ENCODE results near the gene CHRM4.

Gene CHRM4

DNA sequence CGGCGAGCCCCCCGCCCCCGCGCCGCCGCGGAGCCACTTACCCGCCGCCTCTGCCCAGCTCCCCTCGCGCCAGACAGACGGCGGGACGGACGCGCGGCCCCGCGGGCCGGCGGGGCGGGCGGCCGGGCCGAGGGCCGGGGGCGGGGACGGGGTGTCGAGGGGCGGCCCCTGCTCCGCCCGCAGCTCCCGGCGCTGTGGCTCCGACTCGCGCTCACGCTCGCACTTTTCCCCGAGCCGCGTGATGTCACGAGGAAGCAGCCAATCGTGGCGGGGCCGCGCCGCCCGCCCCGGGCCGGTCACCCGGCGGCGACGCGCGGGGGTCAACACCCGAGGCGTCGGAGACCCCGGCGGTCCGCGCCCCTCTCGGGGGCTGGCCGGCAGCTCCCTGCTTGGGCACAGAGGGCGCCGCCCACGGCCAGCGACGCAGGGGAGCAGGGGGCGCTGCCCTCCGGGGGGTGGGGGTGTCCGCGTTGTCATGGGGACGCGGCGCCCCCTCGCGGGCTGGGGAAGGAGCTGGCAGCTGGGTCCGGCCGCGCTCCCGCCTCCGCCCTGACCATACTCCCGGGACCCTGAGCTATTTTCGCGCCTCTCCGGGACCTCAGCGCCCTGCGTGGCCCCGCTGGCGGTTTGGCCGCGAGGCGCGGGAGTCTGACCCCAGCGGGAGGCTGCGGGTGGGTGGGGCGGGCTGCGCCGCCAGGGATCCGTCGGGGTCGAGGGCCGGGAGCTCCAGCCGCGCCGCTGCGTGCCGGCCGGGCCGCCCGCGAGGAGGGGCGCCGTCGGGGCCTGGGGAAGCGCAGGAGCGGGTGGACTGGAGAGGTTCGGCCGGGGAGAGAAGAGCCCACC is at the start of gene CHRM4:
CHRM4 (minus strand) TSS at position 199 of the 843 bp plus-strand sequence. CDS start 5,219 bp downstream, outside the sequence.
- peak in 12 of 51 donors; percentile 6 to 61 (median 44) for DNase-seq

DNA sequence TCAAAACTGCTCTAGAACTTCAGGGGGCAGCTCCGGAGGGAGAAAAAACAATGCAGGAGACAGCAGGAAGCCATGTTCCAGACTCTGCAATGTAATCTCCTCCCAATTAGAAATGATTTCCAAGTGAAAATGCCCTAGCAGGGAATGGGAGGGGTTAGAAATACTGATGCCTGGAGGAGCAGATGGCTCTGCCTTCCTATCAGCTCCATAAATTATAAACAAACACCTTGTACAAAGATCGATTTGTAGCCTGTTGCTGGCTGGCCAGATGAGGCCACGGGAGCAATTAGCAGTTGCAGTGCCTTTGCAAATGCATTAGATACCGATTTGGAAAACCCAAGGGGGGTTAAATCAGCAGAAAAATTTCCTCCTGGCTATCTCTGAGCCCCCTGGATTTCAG is 46.6 kb upstream of the CHRM4 start:
- DNase-seq: no peak

DNA sequence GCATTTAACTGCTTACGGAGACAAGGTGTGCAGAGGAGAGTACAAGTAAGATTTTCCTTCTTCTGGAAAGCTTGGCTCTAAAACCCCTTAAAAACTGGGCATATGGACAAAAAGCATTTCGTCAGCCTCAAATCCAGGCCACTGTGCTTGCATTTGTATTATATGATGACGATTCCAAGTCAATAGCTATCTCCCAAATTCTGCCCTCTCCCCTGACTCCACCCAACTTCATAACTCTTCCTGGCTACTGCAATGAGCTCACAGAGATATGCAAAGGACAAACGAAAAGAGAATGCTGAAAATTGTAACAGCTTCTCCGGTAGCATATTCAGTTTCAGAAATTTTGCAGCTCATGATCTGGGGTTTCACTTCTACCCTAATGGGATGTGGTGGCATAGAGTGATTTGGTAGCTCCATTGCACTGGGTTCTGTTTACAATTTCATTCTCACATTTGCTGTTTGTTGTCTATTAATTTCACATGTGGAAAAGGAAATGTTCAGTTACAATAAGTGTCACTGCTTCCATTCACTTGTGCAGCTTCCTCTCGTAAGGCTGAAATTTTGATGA is 45.6 kb upstream of the CHRM4 start:
- no peak for DNase-seq

DNA sequence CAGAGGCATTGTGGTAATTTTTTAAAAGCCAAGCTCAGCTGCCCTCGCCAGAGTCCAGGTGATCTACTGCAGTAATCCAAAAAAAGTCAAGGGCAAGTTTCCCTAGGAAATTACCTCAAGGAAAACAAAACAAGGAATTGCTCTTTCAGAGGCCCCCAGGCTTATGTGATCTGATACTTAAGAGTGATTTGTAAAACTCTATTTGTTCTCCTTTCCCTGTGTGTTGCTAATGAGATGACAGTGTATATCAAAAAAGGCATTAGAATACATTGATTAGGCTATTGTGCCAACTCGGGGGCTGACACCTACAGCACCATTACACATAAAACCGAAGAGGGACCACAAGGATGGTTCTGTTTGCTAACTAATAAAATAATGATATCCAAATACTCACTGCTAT is 44.5 kb upstream of the CHRM4 start:
- no peak for DNase-seq

DNA sequence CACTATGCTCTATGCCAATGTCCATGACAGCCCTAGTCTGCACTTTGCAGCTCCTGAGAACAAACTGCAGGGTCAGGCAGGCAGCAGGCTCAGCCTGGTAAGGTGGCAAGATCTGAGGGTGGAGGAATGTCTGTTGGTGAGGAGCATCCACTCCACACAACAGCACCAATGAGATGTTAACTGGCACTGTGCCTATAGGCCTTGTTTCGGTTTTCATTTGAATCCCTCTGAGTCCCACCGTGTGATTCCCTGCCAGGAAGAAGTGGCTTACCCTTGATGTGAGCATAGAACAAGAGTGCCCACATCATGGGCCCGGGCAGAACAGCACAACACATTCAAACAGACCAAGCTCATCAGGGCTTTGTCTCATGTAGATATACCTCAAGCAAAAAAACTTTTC is 44.1 kb upstream of the CHRM4 start:
- no peak for DNase-seq

DNA sequence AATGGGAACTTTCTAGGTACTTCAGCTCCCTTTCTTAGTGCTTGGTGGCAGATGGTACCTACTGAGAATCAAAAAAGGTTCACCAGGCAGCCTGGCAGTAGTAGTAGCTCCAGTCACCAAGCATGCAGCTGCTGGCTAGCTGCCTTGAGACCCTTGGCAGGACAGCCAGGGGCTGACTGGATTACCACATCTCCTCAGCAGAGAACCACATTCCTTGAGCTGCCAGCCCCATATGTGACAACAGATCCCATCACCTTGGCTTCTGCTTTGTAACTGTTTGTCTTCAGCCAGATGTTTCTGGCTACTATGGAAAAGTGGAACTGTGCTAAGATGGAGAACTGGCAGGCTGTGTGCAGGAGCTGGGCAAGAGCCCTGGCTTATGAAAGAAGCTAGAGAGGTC is 39.6 kb upstream of the CHRM4 start:
- no peak for DNase-seq

DNA sequence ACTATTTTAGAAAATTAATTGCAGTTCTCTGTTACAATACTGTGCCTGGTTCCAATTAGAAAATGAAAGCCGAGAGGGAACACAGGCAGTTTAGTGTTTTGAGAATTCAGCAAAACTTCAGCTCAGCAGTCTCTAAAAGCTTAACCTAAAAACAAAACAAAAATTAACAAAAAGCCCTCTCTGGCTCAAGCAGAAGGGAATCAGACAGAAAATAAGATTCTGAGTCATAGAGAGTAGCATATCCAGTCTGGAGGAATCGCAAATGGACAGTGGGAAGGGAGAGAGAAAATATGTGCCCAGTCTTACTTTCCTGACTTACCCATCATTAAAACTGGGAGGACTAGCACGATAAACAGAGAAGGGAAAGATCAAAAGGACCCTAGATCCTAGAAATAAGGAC is 38.1 kb upstream of the CHRM4 start:
- no peak for DNase-seq

DNA sequence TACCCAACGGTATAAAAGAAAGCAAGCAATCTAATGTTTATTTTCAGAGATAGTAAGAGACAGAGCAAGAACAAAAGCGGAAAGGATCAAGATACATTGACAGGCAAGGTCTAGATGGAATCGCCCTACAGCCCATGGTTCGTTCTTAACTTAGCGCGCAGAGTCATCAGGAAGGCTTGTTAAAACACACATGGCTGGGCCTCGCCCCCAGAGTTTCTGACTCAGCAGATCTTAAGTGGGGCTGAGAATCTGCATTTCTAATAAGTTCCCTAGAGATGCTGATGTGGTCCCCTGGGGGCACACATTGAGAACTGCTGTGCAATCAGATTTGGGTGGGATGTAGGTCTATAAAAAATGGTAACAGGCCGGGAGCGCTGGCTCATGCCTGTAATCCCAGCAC is 35.8 kb upstream of the CHRM4 start:
- DNase-seq: no peak

DNA sequence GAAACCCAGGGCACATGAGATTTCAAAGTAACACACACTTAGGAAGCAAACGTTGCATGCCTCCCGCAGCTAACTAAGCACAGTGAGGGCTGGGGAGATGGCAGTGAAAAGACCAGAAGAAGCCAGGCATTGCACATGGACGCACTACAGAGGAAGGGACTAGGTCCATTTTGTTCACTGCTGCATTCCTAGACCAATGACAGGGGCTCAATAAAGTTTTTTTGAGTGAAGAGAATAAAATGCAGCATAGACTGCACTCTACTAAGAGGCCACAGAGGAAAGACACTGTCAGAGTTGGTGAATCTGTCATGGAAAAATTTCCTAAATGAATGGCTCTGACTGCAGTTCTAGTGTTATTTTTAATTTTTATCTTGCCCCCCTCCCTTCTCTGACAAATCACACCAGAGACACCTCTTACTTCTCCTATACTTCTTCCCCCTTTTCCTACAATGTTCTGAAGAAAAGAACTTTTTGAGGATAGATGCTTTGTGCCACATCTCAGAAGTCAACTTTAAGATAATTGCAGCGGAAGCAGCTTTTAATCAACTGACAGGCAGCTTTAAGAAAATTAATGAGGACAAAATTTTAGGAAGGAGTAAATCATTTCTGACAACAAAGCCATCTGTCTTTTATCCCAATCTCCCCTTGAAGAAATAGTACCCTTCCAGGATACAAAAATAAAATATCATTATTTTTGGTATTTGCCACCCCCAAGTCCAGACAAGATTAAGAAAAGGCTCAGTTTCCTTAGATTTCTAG is 34.8 kb upstream of the CHRM4 start:
- no peak for DNase-seq

DNA sequence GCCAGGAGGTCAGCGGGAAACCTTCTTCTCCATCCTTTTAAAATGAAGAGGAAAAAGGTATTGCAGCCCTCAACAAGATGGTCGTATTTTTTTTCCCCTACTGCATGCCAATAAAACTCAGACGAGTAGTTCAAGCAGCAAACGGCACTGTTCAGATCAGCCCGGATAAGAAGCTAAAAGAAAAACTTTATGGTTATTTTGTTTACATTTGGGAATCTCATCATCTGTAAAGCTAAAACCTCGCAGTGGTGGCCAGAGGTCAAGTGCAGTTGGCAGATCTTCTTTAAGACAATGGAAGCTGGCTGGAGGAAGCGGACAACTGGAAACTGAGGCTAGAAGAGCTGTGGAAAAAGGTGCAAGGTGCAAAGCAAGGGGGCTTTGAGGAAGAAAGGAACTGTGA is 31.0 kb upstream of the CHRM4 start:
- no peak for DNase-seq

DNA sequence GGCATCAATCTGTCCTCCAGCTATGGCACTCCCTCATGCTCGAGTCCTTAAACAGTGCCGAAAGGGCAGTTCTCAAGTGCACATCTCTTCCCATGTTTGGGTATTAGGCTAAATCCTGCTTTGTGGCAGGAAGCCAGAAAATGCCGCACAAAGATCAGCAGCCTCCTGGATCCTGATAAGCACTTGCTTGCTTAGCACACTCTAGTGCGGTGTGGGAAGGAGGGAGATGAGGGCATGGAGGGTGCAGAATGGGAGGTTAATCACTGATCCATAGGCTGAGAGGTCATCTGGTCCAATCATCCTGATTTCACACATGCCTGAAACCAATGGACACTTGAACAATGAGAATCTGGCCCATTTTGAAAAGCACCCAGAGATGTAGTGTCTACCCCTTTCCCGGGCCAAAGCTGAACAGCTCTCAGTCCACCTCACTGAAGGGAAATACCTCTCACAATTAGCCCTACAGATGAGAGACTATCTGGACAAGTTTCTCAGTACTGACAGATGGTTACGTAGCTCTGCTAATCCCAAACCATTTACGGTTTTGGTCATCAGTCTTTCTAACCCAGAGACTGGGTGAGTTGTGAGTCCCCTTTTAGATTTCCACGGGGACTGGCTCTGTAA is 29.8 kb upstream of the CHRM4 start:
- DNase-seq: no peak

DNA sequence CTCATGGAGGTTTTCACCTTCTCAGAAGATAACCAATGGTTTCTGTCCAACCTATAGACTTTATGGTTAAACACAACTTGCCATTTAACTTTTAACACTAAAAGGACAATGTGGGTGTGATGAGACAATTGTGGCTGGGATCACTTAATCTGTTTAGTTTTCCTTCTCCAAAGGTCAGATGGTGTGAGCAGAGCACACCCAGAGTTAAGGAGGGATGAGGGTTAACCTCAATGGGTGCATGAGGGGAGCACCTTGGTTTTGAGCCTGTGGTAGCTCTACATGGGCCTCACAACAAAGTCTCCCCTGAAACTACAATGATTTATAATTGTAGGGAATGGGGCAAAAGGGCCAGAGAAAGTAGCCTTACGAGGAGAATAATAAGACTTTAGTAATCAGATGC is 28.9 kb upstream of the CHRM4 start:
- no peak for DNase-seq

DNA sequence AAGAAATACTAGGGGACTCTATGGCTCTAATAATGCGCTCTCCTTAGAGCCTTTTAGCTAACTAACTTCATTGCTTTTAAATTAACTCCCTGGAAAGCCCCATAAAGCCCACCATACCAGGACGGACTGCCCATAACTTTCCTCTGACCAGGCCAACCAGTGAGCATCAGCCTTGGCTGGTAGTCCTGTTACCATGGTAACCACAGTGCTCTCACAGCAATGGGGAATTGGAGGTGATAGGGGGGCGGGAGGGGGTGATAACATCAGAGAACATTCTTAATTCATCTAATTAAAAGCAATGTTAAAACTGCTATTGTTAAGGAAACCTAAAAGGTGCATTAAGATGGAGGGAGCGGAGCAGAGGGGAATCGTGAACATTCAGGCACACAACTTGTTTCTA is 27.2 kb upstream of the CHRM4 start:
- DNase-seq: peak in 1 of 51 donors; percentile 18

DNA sequence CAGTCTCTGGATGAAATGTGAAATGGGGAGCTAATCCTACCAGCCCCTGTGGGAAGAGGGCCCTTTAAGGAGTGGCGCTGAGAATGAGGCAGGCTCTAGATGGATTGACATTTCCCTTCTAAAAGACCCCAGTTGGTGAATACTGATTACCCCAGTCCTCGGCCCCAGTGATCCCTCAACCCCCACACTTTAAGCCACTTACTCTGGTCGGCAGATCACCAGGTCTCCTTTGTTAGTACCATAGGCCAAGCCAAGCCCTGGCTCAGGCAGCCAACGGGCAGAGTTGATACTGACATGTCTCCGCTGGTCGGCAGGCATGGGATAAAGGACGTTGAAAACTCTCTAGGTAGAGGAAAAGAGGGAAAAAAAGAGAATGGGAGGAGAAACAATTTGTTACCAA is 26.1 kb upstream of the CHRM4 start:
- DNase-seq: no peak

DNA sequence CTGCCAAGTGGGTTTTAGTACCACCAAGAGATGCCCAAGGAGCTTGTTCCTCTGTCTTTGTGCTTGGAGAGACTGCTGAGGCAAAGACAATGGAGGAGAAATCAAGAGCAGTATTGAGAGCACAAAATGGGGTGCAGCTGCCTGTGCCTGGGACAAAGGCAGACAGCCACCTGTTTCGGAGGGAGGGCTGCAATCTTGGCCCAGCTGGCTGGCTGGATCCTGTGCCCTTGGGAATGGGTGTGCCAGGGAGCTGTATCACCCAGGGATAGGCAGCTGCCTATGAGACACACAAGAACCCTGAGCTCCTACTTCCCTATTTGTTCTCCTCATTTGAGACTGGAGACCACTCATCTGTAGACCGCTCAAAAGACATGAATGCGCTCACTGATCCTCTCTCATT is 23.3 kb upstream of the CHRM4 start:
- DNase-seq: no peak

DNA sequence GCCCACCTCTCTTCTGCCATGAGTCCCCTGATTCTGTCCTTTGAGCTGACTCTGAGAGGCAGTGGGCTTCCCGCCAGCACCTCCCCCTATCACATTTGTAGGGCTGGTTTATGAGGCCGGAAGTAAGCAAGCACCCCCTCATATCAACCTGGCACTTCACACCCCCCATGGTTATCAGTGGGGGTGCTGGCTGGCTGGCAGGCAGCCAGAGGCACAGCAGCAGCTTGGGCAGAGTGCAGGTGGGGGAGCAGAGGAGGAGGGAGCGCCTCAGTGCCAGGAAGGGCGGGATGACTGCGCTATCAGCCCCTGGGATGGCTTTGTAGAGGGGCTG is 22.9 kb upstream of the CHRM4 start:
- no peak for DNase-seq

DNA sequence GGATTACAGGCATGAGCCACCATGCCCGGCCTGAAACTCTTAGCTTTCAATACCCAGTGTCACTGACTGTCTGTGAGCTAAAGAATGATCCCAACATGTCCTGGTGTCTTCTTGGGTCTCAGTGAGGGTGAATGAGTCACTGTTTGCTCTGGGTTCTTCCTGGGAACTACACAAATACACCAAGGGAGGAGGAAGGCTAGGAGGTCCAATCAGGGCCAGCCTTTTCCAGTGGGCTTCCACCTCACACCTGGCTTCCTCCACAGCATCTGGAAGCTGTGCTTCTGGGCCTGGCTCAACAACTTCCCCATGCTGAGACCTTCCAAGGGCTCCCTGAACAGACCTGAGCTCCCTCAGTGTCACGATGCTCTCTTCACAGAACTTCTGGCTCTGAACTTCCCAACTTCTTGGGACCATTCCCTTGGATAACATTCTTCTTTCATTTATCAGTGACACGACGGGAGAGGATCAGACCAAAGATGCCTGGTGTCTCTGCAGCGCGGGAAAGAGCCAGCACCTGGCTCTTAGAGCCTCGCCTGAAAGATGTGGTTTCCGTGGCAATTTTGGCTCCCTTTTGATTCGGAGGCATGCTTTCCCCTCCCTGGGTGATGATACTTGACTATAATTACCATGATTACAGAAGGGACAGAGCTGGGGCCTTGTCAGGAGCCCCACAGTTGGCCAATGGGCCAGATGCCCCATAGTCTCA is 22.3 kb upstream of the CHRM4 start:
- no peak for DNase-seq

DNA sequence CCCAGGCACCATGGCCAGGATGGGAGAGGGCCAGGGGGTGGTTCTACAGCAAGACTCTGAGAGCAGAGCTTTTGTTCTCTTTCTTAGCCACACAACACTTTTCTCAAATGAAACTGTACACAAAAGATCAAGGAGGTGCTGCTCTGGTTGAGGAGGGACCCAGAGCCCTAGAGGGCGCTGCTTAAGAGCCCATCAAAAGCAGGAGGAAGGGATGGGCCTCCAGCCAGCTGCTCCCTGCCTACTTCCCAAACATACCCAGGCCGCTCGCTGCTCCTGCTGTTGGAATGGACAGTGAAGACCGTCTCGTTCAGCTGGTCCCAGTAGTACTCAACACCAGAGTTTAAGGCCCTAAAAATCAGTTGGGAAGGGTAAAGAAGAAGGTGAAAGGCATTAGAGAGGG is 18.4 kb upstream of the CHRM4 start:
- DNase-seq: peak in 2 of 51 donors; percentile 3 to 19

DNA sequence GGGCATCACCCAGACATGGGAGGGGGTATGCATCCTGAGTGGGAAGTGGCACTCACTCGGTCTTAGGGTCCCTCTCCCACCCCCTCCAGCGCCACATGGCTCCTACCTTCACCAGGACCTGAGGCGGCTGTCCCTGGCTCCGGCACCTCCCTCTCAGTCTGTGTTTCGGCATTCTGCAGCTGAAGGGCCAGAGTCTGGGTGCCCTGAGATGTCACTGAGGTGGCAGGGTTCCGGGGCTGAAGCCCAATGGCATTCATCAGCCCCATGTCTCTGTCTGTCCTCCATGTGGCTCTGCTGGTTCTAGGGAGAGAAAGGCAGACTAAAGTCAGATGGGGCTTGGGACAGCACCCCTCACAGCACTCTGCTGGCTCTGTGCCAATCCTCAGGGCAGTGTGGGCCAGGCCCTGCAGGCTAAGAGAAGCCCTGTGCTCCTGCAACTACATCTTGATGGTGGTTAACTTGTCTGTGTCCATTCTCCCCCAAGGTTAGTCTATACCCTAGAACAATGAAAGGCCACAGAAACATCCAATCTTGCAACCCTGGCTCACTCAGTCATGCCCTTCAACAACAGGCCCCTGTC is 16.9 kb upstream of the CHRM4 start:
- no peak for DNase-seq

DNA sequence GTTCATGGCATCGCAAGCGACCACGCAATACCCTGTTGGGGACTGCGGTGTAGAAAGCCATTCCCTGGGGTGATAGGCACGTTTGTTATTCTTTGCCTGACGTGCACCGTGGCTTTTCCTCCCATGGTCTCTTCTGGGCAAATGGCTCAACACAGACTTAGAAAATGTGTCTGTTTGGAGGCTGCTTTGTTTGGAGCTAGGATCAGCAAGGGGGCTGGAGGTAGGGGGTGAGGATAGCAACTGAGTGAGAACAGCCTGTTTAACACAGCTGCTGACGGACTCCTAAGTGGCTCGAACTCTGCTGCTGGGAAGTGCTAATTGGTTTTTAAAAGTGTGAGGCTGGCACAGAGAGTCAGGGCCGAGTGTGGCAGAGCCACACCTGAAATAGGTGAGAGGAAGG is 16.1 kb upstream of the CHRM4 start:
- no peak for DNase-seq

DNA sequence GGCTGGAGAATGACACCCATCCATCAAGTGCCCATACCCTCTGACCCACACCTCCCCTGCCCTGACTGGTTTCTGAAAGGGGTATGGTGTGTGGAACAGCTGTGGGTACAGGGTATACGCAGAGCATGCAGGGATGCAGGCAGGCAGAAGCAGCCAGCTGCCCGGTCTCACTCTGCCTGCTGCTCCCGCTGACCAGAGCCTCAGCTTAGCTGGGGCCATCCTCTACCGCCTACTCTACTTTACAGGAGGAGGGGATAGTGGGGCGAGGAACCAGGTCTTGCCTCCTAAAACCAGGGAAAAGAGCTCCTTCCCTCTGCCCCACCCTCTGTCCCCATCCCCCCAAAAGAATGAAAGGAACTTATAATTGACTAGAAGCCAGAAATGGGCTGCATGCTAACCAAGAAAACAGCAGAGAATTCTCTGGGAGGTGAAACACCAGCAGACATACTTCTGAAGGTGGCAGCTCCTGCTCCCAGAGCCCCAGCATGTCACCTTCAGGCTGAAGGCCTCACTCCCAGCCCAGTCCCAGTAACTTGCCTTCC is 13.0 kb upstream of the CHRM4 start:
- DNase-seq: no peak

All from hypothalamus (tissue), 51 donors.